Endodermal cell (in vitro differentiated cells): Measurements from ENCODE around the gene RRAD. TPM values are rescaled to one million over a fixed set of nuclear protein-coding genes. Genes with fewer than 3 reads are reported as not detected.
A peak's percentile ranks its signal among the peaks of the same experiment; 100 is the strongest.
"Not testable (repeated sequence)": the region's sequence is repeated elsewhere in the genome, so short reads cannot be mapped to it uniquely, and the experiment has no call there.

ENCODE experiments used
- DNase-seq: peaks from one replicate; pipeline ENCODE4 v3.0.0-alpha.2; 2017
- H3K27ac ChIP-seq: 2 replicates; pipeline ENCODE4 v1.5.1; 2013; ENCODE audit warnings: mild to moderate bottlenecking, low read depth, low read length, moderate library complexity
- H3K27me3 ChIP-seq: 2 replicates; pipeline ENCODE4 v1.6.1; 2013; ENCODE audit warnings: mild to moderate bottlenecking, low read length, moderate library complexity; ENCODE audit not compliant: insufficient read depth, control insufficient read depth, poor library complexity, severe bottlenecking
- H3K36me3 ChIP-seq: 2 replicates; pipeline ENCODE4 v1.7.0; 2013; ENCODE audit warnings: mild to moderate bottlenecking, low read length, moderate library complexity; ENCODE audit not compliant: control insufficient read depth, insufficient read depth
- H3K4me1 ChIP-seq: one replicate; pipeline ENCODE4 v1.7.0; 2013; ENCODE audit warnings: low read length; ENCODE audit not compliant: control insufficient read depth, insufficient read depth
- H3K4me3 ChIP-seq: 2 replicates; pipeline ENCODE4 v1.5.1; 2013; ENCODE audit warnings: mild to moderate bottlenecking, low read length, moderate library complexity
- H3K9ac ChIP-seq: 2 replicates; pipeline ENCODE4 v1.6.1; 2013; ENCODE audit warnings: mild to moderate bottlenecking, low read length, moderate library complexity; ENCODE audit not compliant: poor library complexity, severe bottlenecking; ENCODE audit errors: extremely low read depth
- H3K9me3 ChIP-seq: 2 replicates; pipeline ENCODE4 v1.6.1; 2013; ENCODE audit warnings: mild to moderate bottlenecking, low read length, moderate library complexity; ENCODE audit not compliant: control insufficient read depth
- H3K27ac Mint-ChIP-seq: 2 replicates; pipeline ENCODE4 v1.8.0; 2020; ENCODE audit warnings: mixed read lengths
- H3K27me3 Mint-ChIP-seq: 2 replicates; pipeline ENCODE4 v1.8.0; 2021; ENCODE audit warnings: mild to moderate bottlenecking, mixed read lengths; ENCODE audit not compliant: insufficient read depth
- H3K36me3 Mint-ChIP-seq: 2 replicates; pipeline ENCODE4 v1.8.0; 2020; ENCODE audit warnings: low read depth, mixed read lengths
- H3K4me1 Mint-ChIP-seq: 2 replicates; pipeline ENCODE4 v1.8.0; 2020; ENCODE audit warnings: mixed read lengths
- H3K4me3 Mint-ChIP-seq: 2 replicates; pipeline ENCODE4 v1.8.0; 2020; ENCODE audit warnings: mild to moderate bottlenecking, moderate library complexity, mixed read lengths
- H3K9me3 Mint-ChIP-seq: 2 replicates; pipeline ENCODE4 v1.8.0; 2020; ENCODE audit warnings: mild to moderate bottlenecking, mixed read lengths
- CTCF ChIP-seq: fragments of 200-600 bp; sonication (generic); conservative IDR thresholded peaks from 2 replicates; pipeline ENCODE4 v1.5.0; 2021; ENCODE audit warnings: antibody characterized with exemption, mild to moderate bottlenecking
- WGBS, 2 experiments: methylation state at CpG; one replicate each; pipeline versions ENCODE4 v1.1.5 to v1.1.7; 2013; ENCODE audit warnings: missing lambda C conversion rate in 2 of 2, mixed read lengths in 1 of 2; ENCODE audit not compliant: insufficient coverage in 1 of 2, insufficient read length in 1 of 2; 5-methylcytosine and 5-hydroxymethylcytosine counted together
- long read RNA-seq, 4 experiments: library from polyadenylated mRNA in 2 of 4; library from RNA in 1 of 4; library from capped mRNA in 1 of 4; stranded (forward) in 3 of 4; unstranded in 1 of 4; transcript quantifications; one replicate each; pipeline ENCODE4 v2.0.0, GENCODE V29; 2020 to 2021; ENCODE audit warnings: inconsistent platforms in 1 of 4
- polyA plus RNA-seq, 2 experiments: library from polyadenylated mRNA; stranded (reverse); fragments of 50-300 nt; gene quantifications; one replicate each; pipeline ENCODE4 v1.2.3, GENCODE V29; 2013
- total RNA-seq, 2 donors: library from RNA; stranded (reverse); fragmentation: NEBNext Ultra II Directional in 1 of 2; extraction: Animal tissue kit (Norgen Biotek cat#: 25700) in 1 of 2; gene quantifications; 2 replicates in 1 of 2; 3 replicates in 1 of 2; pipeline ENCODE4 v1.2.1, GENCODE V29; 2021

The RRAD gene
- under 1 TPM in 1 of 2 donors, not detected in 1; 0.55 TPM for total RNA-seq
- polyA plus RNA-seq (2013, experiment 1 of 2): 0.53 TPM
- polyA plus RNA-seq (2013, experiment 2 of 2): 0.46 TPM
- long read RNA-seq, experiment 1: 0 reads
- long read RNA-seq, experiment 2: 0 reads
- long read RNA-seq, experiment 3: 0 reads
- long read RNA-seq, experiment 4: 0 reads

GRCh38 chr16:66925322-66925840 lies at the start of gene RRAD:
TSS of gene RRAD (minus strand) at chr16:66925535. CDS start at chr16:66925179, 356 bp downstream.
- 12 to 15% methylated on average over 13 to 37 of the region's 42 CpGs for WGBS, 2 experiments
- no peaks in the 10 kb centered on the region for H3K36me3 ChIP-seq
- Mint-ChIP-seq H3K9me3 (no peaks in the 10 kb centered on the region), H3K4me1 (peaks cover 2% of the 10 kb centered on the region), H3K27ac (no peak within 1 kb of the TSS), H3K27me3 (peaks cover 68% of the 10 kb centered on the region), H3K36me3 (no peaks in the 10 kb centered on the region), H3K4me3 (peak within 1 kb of the TSS; percentile 43)
- peak; percentile 68 for DNase-seq
- no peak within 1 kb of the TSS for H3K9ac ChIP-seq
- no peaks in the 10 kb centered on the region for H3K9me3 ChIP-seq
- TF ChIP-seq CTCF: no peak
- no peak within 1 kb of the TSS for H3K27ac ChIP-seq
- peaks cover 60% of the 10 kb centered on the region for H3K27me3 ChIP-seq
- no peak within 1 kb of the TSS for H3K4me3 ChIP-seq
- H3K4me1 ChIP-seq: peaks cover 3% of the 10 kb centered on the region

GRCh38 chr16:66974932-66975246 lies 49.6 kb upstream of the RRAD start:
- not testable (repeated sequence) for DNase-seq, H3K9me3 Mint-ChIP-seq, H3K4me3 Mint-ChIP-seq, H3K27me3 Mint-ChIP-seq, H3K4me1 ChIP-seq, H3K9ac ChIP-seq, H3K36me3 ChIP-seq, H3K4me1 Mint-ChIP-seq, H3K4me3 ChIP-seq, H3K27ac ChIP-seq, H3K9me3 ChIP-seq, H3K36me3 Mint-ChIP-seq, H3K27ac Mint-ChIP-seq, H3K27me3 ChIP-seq
- 89 to 92% methylated on average over 9 to 11 of the region's 11 CpGs for WGBS, 2 experiments

- H3K4me1 Mint-ChIP-seq, H3K9me3 Mint-ChIP-seq, H3K36me3 Mint-ChIP-seq, H3K27me3 ChIP-seq, DNase-seq, H3K4me1 ChIP-seq, H3K4me3 ChIP-seq, H3K36me3 ChIP-seq, H3K9ac ChIP-seq, H3K9me3 ChIP-seq, H3K4me3 Mint-ChIP-seq, H3K27me3 Mint-ChIP-seq, H3K27ac Mint-ChIP-seq, H3K27ac ChIP-seq: not testable (repeated sequence)
- WGBS, 2 experiments: 96 to 97% methylated on average over 12 to 31 of the region's 32 CpGs
Observed at GRCh38 chr16:66974156-66974931, 49.0 kb upstream of the RRAD start.

GRCh38 chr16:66973716-66974115 lies 48.4 kb upstream of the RRAD start:
- H3K27me3 ChIP-seq: no peaks in the 10 kb centered on the region
- WGBS, 2 experiments: 84 to 94% methylated on average over 6 of the region's 6 CpGs
- Mint-ChIP-seq H3K27me3 (peaks cover 1% of the 10 kb centered on the region), H3K4me3 (no peak overlapping the region), H3K4me1 (no peaks in the 10 kb centered on the region), H3K36me3 (no peaks in the 10 kb centered on the region), H3K27ac (no peak overlapping the region), H3K9me3 (peaks cover 9% of the 10 kb centered on the region)
- TF ChIP-seq CTCF: no peak
- no peaks in the 10 kb centered on the region for H3K36me3 ChIP-seq
- H3K4me1 ChIP-seq: no peaks in the 10 kb centered on the region
- no peak overlapping the region for H3K9ac ChIP-seq
- no peaks in the 10 kb centered on the region for H3K9me3 ChIP-seq
- DNase-seq: no peak
- no peak overlapping the region for H3K27ac ChIP-seq
- no peak overlapping the region for H3K4me3 ChIP-seq
